AG09319 (cell line): Measurements from ENCODE around the gene BST2.

Experiments
- DNase-seq: peaks from one replicate; pipeline ENCODE4 v3.0.0-alpha.2; 2010; ENCODE audit warnings: low read depth; ENCODE audit errors: extremely low read depth
- TF ChIP-seq, protein P1 (sequence below): IDR thresholded peaks from 2 replicates; pipeline ENCODE4 v1.5.1; 2011; ENCODE audit warnings: low read depth, mild to moderate bottlenecking, inconsistent platforms, low read length, moderate library complexity

The BST2 gene

DNA sequence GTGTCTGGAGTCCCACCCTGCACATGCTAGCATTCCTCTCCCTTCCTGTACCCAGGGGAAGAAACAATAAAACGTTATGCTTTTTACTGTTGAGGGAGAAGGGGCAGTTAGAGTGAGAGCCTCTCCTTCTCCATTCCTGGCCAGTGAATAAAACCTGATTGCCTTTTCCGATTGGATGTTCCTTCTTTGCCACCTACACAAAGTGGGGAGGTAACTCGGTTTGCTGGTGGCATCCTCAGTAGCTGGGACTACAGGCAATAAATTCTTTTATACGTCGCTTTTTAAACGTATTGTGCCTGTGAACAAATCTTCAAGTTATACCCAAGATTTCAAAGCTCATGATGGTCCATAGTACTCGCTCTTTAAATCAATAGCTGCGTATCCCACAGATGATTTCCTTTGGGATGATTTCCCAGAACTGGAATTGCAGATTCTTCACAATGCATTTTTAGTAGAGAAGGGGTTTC is 13.8 kb upstream of the BST2 start:
- no peak for DNase-seq
- TF ChIP-seq, protein P1, sequence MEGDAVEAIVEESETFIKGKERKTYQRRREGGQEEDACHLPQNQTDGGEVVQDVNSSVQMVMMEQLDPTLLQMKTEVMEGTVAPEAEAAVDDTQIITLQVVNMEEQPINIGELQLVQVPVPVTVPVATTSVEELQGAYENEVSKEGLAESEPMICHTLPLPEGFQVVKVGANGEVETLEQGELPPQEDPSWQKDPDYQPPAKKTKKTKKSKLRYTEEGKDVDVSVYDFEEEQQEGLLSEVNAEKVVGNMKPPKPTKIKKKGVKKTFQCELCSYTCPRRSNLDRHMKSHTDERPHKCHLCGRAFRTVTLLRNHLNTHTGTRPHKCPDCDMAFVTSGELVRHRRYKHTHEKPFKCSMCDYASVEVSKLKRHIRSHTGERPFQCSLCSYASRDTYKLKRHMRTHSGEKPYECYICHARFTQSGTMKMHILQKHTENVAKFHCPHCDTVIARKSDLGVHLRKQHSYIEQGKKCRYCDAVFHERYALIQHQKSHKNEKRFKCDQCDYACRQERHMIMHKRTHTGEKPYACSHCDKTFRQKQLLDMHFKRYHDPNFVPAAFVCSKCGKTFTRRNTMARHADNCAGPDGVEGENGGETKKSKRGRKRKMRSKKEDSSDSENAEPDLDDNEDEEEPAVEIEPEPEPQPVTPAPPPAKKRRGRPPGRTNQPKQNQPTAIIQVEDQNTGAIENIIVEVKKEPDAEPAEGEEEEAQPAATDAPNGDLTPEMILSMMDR = no peak

DNA sequence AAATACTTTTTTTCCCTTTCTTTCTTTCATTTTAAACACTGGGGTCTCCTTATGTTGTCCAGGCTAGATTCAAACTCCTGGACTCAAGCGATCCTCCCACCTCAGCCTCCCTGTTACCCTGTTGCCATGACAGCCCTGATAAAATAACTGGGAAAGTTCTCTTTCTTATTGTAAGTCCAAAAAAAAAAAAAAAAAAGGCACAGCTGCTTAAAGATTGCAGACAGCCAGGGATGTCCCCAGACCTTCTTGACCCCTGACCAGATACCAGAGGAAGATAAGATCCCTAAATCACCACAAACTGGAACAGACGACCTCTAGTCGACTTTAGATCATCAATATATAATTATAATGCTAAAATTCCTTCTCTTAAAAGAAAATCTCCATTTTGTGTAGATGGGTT is 13.3 kb upstream of the BST2 start:
- TF ChIP-seq, protein P1 = no peak

DNA sequence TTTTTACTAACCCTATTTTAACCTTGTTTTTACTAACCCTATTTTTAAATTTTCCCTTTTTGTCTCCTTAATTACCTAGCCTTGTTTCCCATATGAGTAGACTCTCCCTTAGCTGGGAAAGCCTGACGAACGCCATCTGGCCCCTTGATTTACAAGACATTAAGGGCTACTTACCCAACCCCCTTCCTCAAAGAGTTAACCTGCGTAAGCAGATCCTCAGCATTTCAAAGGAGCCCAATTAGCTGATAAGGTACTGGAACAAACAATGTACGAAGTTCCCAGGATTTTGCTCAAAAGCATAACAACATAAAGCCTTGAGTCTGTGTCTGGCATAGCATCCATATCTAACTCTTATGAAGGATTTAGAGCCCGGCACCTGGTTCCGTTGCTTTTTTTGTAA is 9.7 kb upstream of the BST2 start:
- DNase-seq = no peak
- TF ChIP-seq, protein P1 = no peak

More for the DNA sequence above, 13.3 kb upstream of the BST2 start:
- DNase-seq = no peak

DNA sequence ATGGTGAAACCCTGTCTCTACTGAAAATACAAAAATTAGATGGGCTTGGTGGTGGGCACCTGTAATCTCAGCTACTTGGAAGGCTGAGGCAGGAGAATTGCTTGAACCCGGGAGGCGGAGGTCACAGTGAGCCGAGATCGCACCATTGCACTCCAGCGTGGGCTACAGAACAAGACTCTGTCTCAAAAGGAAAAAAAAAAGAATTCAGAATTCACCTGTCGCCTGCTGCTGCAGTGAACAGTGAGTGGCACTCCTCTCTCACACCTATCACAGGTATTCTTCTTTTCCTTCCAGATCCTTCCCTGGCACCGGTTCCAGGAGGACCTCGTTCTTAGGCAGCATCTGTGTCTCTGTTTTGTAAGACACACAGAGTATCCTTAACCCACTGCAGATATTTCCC is 8.7 kb upstream of the BST2 start:
- DNase-seq = no peak
- TF ChIP-seq, protein P1 = no peak

DNA sequence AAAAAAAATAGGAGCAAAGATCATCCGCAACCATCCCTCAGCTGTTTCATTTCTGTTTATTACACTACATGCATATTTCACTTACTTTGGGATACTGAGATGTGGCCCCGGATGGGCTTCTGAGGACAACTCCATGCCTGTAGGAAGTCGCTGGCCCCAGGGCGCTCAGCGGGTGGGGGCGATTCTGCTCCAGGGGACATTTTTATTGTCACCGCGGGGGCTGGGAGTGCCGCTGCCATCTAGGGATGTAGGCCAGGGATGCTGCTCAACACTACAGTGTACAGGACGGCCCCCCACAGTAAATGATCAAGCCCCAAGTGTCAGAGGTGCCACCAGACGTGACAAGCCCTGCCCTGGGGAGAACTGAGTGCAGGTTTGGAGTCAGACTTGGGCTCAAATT is 6.4 kb upstream of the BST2 start:
- no peak for DNase-seq
- TF ChIP-seq, protein P1 = no peak

DNA sequence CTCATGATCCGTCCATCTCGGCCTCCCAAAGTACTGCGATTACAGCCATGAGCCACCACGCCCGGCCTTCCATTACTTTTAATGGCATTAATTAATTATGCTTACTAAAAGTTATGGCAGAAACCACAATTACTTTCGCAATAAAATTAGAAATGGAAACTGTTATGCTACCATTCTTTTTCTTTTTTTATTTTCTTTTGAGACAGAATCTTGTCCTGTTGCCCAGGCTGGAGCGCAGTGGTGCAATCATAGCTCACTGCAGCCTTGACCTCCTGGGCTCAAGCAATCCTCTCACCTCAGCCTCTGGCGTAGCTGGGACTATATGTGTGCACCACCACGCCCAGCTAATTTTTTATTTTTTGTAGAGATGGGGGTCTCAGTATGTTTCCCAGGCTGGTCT is 4.6 kb upstream of the BST2 start:
- no peak for DNase-seq
- TF ChIP-seq, protein P1 = no peak

DNA sequence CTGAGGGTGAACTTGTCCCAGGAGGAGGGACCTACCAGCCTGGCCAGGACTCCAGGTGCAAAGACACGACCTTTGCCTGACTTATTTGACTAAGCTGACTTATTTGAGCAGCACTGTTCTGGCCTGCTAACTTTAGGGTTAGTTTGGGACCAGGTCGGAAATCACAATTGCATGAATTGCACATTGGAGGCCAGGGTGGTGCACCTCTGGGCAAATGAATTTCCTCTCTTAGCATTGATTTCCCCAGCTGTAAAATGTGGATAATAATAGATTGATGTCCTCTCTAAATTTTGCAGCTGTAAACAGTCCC is 1.4 kb upstream of the BST2 start:
- DNase-seq = no peak
- TF ChIP-seq, protein P1 = no peak
